GM12864 (cell line): Measurements from ENCODE around the gene DPY19L2.
A peak's percentile ranks its signal among the peaks of the same experiment; 100 is the strongest.
"Not testable (repeated sequence)": the region's sequence is repeated elsewhere in the genome, so short reads cannot be mapped to it uniquely, and the experiment has no call there.

Experiments used
- DNase-seq: peaks from one replicate; pipeline ENCODE4 v3.0.0-alpha.2; 2011; ENCODE audit warnings: low read depth
- H3K4me3 ChIP-seq: 2 replicates; pipeline ENCODE4 v1.5.1; 2011; ENCODE audit warnings: mild to moderate bottlenecking, low read depth, low read length, control low read depth
- CTCF ChIP-seq: IDR thresholded peaks from 2 replicates; pipeline ENCODE4 v1.5.1; 2011; ENCODE audit warnings: low read depth, mild to moderate bottlenecking, moderate library complexity, low read length, control low read depth, inconsistent platforms; ENCODE audit errors: missing control alignments

DPY19L2 gene

GRCh38 chr12:63668028-63668799 is at the start of gene DPY19L2:
Gene DPY19L2 (minus strand): TSS chr12:63668493. CDS start chr12:63668393, 100 bp downstream.
- no peak for DNase-seq
- no peak for TF ChIP-seq CTCF
- peak within 1 kb of the TSS; percentile 43 for H3K4me3 ChIP-seq

- H3K4me3 ChIP-seq, DNase-seq: not testable (repeated sequence)
These were observed 48.6 kb upstream of the DPY19L2 start for GRCh38 chr12:63716891-63717290.

GRCh38 chr12:63715107-63715625 is 46.9 kb upstream of the DPY19L2 start:
- DNase-seq, H3K4me3 ChIP-seq: not testable (repeated sequence)

- DNase-seq, H3K4me3 ChIP-seq: not testable (repeated sequence)
These were observed 46.1 kb upstream of the DPY19L2 start for GRCh38 chr12:63714409-63714808.

- DNase-seq, H3K4me3 ChIP-seq: not testable (repeated sequence)
These were observed 45.4 kb upstream of the DPY19L2 start for GRCh38 chr12:63713681-63714075.

GRCh38 chr12:63712979-63713680 is 44.8 kb upstream of the DPY19L2 start:
- not testable (repeated sequence) for DNase-seq

GRCh38 chr12:63712376-63712974 is 44.2 kb upstream of the DPY19L2 start:
- H3K4me3 ChIP-seq, DNase-seq: not testable (repeated sequence)

More at GRCh38 chr12:63712979-63713680, 44.8 kb upstream of the DPY19L2 start:
- not testable (repeated sequence) for H3K4me3 ChIP-seq

GRCh38 chr12:63711339-63711738 is 43.0 kb upstream of the DPY19L2 start:
- not testable (repeated sequence) for DNase-seq, H3K4me3 ChIP-seq

GRCh38 chr12:63706336-63706735 is 38.0 kb upstream of the DPY19L2 start:
- H3K4me3 ChIP-seq = no peak overlapping the region
- no peak for TF ChIP-seq CTCF
- DNase-seq = no peak

GRCh38 chr12:63699678-63700382 is 31.5 kb upstream of the DPY19L2 start:
- not testable (repeated sequence) for DNase-seq

GRCh38 chr12:63699011-63699410 is 30.7 kb upstream of the DPY19L2 start:
- not testable (repeated sequence) for DNase-seq, H3K4me3 ChIP-seq

More at GRCh38 chr12:63699678-63700382, 31.5 kb upstream of the DPY19L2 start:
- not testable (repeated sequence) for H3K4me3 ChIP-seq

- not testable (repeated sequence) for H3K4me3 ChIP-seq, DNase-seq
These were observed 22.5 kb upstream of the DPY19L2 start for GRCh38 chr12:63690837-63691236.

- not testable (repeated sequence) for H3K4me3 ChIP-seq, DNase-seq
These were observed 20.8 kb upstream of the DPY19L2 start for GRCh38 chr12:63689141-63689540.

- not testable (repeated sequence) for DNase-seq, H3K4me3 ChIP-seq
These were observed 18.3 kb upstream of the DPY19L2 start for GRCh38 chr12:63686623-63687022.

GRCh38 chr12:63685789-63686188 is 17.5 kb upstream of the DPY19L2 start:
- DNase-seq, H3K4me3 ChIP-seq: not testable (repeated sequence)

GRCh38 chr12:63682617-63683016 is 14.3 kb upstream of the DPY19L2 start:
- not testable (repeated sequence) for DNase-seq, H3K4me3 ChIP-seq
